Thyroid gland (tissue), 4 donors: ENCODE results near the gene KRTAP5-5. TPM values are rescaled to one million over a fixed set of nuclear protein-coding genes. Genes with fewer than 3 reads are reported as not detected.
A peak's percentile ranks its signal among the peaks of the same experiment; 100 is the strongest.

ENCODE experiments used
- DNase-seq, 2 donors: peaks; one replicate each; pipeline ENCODE4 v3.0.0-alpha.2; 2019
- H3K27ac ChIP-seq, 3 donors: fragments of 200-600 bp; sonication (generic); 1 replicate in 2 of 3; 2 replicates in 1 of 3; pipeline ENCODE4 v1.5.1; 2016 to 2019; ENCODE audit warnings: mild to moderate bottlenecking in 1 of 3, moderate library complexity in 1 of 3
- H3K27me3 ChIP-seq: fragments of 200-600 bp; sonication (generic); one replicate; pipeline ENCODE4 v1.5.1; 2019
- H3K36me3 ChIP-seq, 2 donors: fragments of 200-600 bp; sonication (generic); one replicate each; pipeline ENCODE4 v1.5.1; 2016 to 2019
- H3K4me1 ChIP-seq, 2 donors: fragments of 200-600 bp; sonication (generic); one replicate each; pipeline ENCODE4 v1.5.1; 2017 to 2019
- H3K4me3 ChIP-seq, 3 donors: fragments of 200-600 bp; sonication (generic); replicated peaks in 1 of 3; 1 replicate in 2 of 3; 2 replicates in 1 of 3; pipeline ENCODE4 v1.5.1; 2016; ENCODE audit warnings: mild to moderate bottlenecking in 1 of 3
- H3K9me3 ChIP-seq: fragments of 200-600 bp; sonication (generic); one replicate; pipeline ENCODE4 v1.5.1; 2017
- CTCF ChIP-seq, 6 experiments: fragments of 200-600 bp in 3 of 6; fragments of 450-650 bp in 3 of 6; sonication (generic) in 3 of 6; IDR thresholded peaks; one replicate each; pipeline ENCODE4 v1.5.1; 2016 to 2019; ENCODE audit warnings: antibody characterized with exemption in 6 of 6, mild to moderate bottlenecking in 2 of 6, inconsistent platforms in 1 of 6, moderate library complexity in 1 of 6
- POLR2A ChIP-seq, 2 donors: fragments of 450-650 bp; IDR thresholded peaks; one replicate each; pipeline ENCODE4 v1.6.1; 2017; ENCODE audit warnings: antibody characterized with exemption in 2 of 2, mild to moderate bottlenecking in 2 of 2, moderate library complexity in 1 of 2
- whole genome bisulfite sequencing, 2 donors: methylation state at CpG; one replicate each; pipeline ENCODE4 v1.1.5; 2017; 5-methylcytosine and 5-hydroxymethylcytosine counted together
- intact Hi-C: fragments of 100-400 bp; cut with DNase I; formaldehyde crosslinking; loops from one replicate; pipeline ENCODE4 v1.15.1; 2023
- total RNA-seq, 4 donors: library from RNA; depleted of rRNA; stranded (reverse); fragments of >200 nt; gene quantifications; one replicate each; pipeline ENCODE4 v1.2.3, GENCODE V29; 2016

Gene KRTAP5-5
- total RNA-seq, 4 donors from 2014 or later: not detected

GRCh38 chr11:1624621-1625020 is 5.0 kb upstream of the KRTAP5-5 start:
- Histone ChIP-seq H3K27ac (no peak overlapping the region), H3K4me1 (no peaks in the 10 kb centered on the region), H3K27me3 (no peaks in the 10 kb centered on the region), H3K4me3 (no peak overlapping the region), H3K36me3 (no peaks in the 10 kb centered on the region), H3K9me3 (no peaks in the 10 kb centered on the region)
- no peak for DNase-seq
- intact Hi-C loops: loop anchor here (10.0 kb wide), 1 partner anchor 80 kb away; no protein-coding TSS in a partner anchor
- TF ChIP-seq POLR2A (IDR thresholded peaks at IDR 0.05) (no peak), CTCF (IDR thresholded peaks at IDR 0.05) (no peak)
- 76 to 80% methylated on average over 16 of the region's 16 CpGs for WGBS, 2 donors

DNA sequence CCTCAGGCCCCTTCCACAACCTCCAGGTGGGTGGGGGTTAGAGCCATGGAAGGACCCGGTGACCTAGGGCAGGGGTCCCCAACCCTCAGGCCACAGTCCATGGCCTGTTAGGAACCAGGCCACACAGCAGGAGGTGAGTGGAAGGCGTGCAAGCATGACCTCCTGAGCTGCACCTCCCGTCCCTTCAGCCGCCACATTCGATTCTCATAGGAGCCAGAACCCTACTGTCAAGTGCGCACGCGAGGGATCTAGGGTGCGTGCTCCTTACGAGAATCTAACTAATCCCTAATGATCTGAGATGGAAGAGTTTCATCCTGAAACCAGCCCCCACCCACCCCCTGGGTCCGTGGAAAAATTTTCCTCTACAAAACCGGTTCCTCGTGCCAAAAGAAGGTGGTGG is 4.0 kb upstream of the KRTAP5-5 start:
- DNase-seq: no peak
- intact Hi-C loops: loop anchor here (10.0 kb wide), 1 partner anchor 81 kb away; no protein-coding TSS in a partner anchor
- Histone ChIP-seq H3K9me3 (no peaks in the 10 kb centered on the region), H3K27me3 (no peaks in the 10 kb centered on the region), H3K36me3 (no peaks in the 10 kb centered on the region), H3K4me1 (no peaks in the 10 kb centered on the region), H3K27ac (no peak overlapping the region), H3K4me3 (no peak overlapping the region)
- TF ChIP-seq CTCF (IDR thresholded peaks at IDR 0.05) (no peak), POLR2A (IDR thresholded peaks at IDR 0.05) (no peak)
- WGBS, 2 donors: 78 to 80% methylated on average over 10 to 13 of the region's 13 CpGs

DNA sequence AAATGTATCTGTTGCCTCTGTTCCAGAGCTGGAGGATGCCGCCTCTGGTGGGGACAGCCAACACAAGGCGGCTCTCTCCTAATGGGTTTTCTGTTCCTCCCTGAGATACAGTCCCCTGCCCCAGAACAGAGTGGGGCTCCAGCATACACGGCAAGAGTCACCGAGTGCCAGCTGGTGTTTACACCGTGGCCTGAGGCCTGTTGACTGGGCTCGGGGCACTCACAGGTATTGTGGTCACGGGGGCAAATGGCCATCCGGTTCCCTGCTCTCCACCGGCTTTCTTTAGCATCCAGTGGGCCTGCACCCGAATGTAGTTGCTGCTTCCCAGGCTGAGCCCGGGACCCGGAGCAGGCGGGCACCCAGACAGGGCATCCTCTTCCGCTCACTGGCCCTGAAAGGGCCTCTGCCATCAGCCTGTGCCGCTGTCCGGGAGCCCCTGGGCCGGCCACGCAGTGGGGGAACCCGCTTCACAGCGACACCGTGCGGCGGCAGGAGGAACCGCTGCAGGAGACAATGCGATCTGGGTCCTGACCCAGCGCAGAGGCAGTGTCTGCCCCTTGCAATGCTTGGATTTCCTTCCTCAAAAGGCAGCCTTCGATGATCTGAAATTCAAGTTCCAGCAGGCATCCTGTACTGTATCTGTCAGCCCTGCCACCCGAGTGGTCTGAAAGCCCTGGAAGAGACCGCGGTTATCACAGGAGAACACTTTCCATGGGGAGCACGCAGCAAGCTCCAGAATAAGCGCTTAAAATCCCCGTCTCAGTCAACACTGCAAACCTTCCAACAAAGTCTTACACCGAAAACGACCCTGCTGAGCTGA is 859 bp upstream of the KRTAP5-5 start:
- 57 to 74% methylated on average over 5 to 17 of the region's 35 CpGs for WGBS, 2 donors
- peaks cover 4% of the 10 kb centered on the region for H3K27me3 ChIP-seq
- TF ChIP-seq POLR2A (IDR thresholded peaks at IDR 0.05): no peak
- TF ChIP-seq CTCF (IDR thresholded peaks at IDR 0.05): peak; percentile 50 to 88 (median 72)
- peak; percentile 45 to 46 for DNase-seq
- no peak overlapping the region for H3K27ac ChIP-seq
- H3K4me1 ChIP-seq: no peaks in the 10 kb centered on the region
- H3K9me3 ChIP-seq: no peaks in the 10 kb centered on the region
- no peaks in the 10 kb centered on the region for H3K36me3 ChIP-seq
- intact Hi-C loops: loop anchor here (10.0 kb wide), 1 partner anchor 84 kb away; no protein-coding TSS in a partner anchor
- no peak overlapping the region for H3K4me3 ChIP-seq

DNA sequence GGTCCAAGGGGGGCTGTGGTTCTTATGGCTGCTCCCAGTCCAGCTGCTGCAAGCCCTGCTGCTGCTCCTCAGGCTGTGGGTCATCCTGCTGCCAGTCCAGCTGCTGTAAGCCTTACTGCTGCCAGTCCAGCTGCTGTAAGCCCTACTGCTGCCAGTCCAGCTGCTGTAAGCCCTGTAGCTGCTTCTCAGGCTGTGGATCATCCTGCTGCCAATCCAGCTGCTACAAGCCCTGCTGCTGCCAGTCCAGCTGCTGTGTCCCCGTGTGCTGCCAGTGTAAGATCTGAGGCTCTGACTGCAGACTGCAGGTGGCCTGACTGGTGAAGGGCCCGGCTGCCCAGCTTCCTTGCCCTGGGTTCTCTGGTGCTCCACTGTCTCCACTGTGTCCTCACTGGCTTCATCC is 696 bp downstream of the KRTAP5-5 start:
- WGBS, 2 donors: 69% methylated on average over 2 of the region's 2 CpGs; no CpG with 5 or more reads in 1 of the 2 donors
- intact Hi-C loops: no loop called here
- TF ChIP-seq CTCF (IDR thresholded peaks at IDR 0.05): no peak
- no peak for TF ChIP-seq POLR2A (IDR thresholded peaks at IDR 0.05)

DNA sequence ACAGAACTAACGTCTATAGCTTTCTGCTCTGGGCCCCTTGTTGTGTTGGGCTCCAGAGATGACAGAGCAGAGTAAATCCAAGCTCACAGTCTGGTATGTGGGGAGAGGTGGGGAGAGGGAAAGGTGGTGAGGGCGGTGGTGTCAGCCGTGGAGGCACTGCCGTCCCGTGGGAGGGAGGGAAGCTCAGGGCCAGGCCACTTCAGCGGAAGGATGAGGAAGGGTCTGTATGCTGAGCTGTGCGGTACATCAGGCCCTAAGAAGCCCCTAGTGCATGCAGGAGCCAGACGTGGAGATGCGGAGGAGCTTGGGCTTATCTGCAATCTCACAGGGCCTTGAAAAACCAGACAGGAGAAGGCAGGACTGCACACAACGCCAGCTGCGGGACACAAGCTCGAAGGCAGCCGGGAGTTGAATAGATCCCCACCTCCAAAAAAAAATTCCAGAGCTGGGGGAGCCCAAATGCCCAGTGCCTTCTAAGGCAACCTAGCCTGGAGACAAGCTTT is 1.5 kb downstream of the KRTAP5-5 start:
- no peak for TF ChIP-seq CTCF (IDR thresholded peaks at IDR 0.05)
- no peak for TF ChIP-seq POLR2A (IDR thresholded peaks at IDR 0.05)
- DNase-seq: no peak
- WGBS, 2 donors: 49 to 72% methylated on average over 13 of the region's 13 CpGs

More for the DNA sequence above, 696 bp downstream of the KRTAP5-5 start:
- Histone ChIP-seq H3K9me3 (no peaks in the 10 kb centered on the region), H3K36me3 (no peaks in the 10 kb centered on the region), H3K4me1 (no peaks in the 10 kb centered on the region), H3K27ac (no peak overlapping the region), H3K4me3 (no peak overlapping the region), H3K27me3 (peaks cover 4% of the 10 kb centered on the region)
- DNase-seq: no peak

More for the DNA sequence above, 1.5 kb downstream of the KRTAP5-5 start:
- H3K9me3 ChIP-seq: no peaks in the 10 kb centered on the region
- H3K4me3 ChIP-seq: no peak overlapping the region
- H3K27ac ChIP-seq: no peak overlapping the region
- H3K36me3 ChIP-seq: no peaks in the 10 kb centered on the region
- H3K27me3 ChIP-seq: peaks cover 4% of the 10 kb centered on the region
- no peaks in the 10 kb centered on the region for H3K4me1 ChIP-seq
- intact Hi-C loops: no loop called here
